ENCODE data around the gene NID2. TPM values are rescaled to one million over a fixed set of nuclear protein-coding genes. Genes with fewer than 3 reads are reported as not detected.

NID2 gene
- total and polyA plus RNA-seq, 10 of the 15 experiments (the other 5 are each of a cell fraction or from before 2014, with no cell fraction given): 0.04 to 0.49 (median 0.23) TPM; not detected in 3

DNA sequence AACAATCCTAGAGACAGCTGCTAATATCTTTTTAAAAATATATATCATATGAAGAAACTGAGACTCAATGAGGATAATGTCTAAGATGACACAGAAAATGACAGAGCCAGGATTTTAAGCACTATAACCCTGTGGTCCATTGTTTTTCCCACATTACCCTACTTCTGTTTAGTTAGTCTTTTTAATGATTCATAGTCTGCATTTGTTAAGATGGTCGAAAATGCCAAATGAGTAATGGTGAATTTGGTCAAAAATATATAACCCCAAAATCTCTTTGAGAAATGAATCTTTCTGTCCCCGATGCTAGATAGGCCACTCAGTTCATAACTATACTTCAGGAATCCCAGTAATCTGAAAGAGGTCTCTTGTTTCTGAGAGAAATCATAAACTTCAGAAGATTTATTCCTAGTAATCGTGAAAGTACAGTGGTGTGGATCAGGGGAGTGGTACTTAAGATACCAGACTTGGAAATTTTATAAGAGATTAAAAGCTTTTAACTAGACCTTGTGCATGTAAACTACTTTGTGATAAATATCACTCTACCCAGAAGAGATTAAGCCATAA lies 68.8 kb downstream of the NID2 start:
- H3K4me2 ChIP-seq (ENCODE audit: control insufficient read depth, insufficient read depth): no peak overlapping the region
- ChIA-PET POLR2A (no interaction called here), RAD21 (ENCODE audit: unreplicated experiment) (interaction anchor here (1.0 kb wide), 1 partner anchor 274 kb away, joined by 3 read pairs; no protein-coding TSS in a partner anchor), CTCF (no interaction called here), SMC1A (ENCODE audit: uncharacterized antibody, unreplicated experiment) (interaction anchor here (1.3 kb wide), 1 partner anchor 10 kb away, joined by 3 read pairs; no protein-coding TSS in a partner anchor)
- no peaks in the 10 kb centered on the region for H3K27me3 ChIP-seq (replicated peaks in 1 of 2; ENCODE audit: control insufficient read depth in 2 of 2, insufficient read depth in 2 of 2, low read length in 1 of 2)
- H3K36me3 ChIP-seq (ENCODE audit: control insufficient read depth in 2 of 2, insufficient read depth in 2 of 2, low read length in 1 of 2): peaks cover 5 to 38% of the 10 kb centered on the region in 2 experiments
- 19% methylated on average over 3 of the region's 3 CpGs for WGBS (ENCODE audit: insufficient coverage, insufficient replicate concordance, low lambda C conversion rate, missing lambda C conversion rate)
- DNase-seq (ENCODE audit: low read depth, low spot score): no peak
- no peak overlapping the region for H3K9ac ChIP-seq (ENCODE audit: control insufficient read depth, insufficient read depth, low read length)
- no peak overlapping the region for H3K4me3 ChIP-seq
- H2AFZ ChIP-seq (ENCODE audit: control insufficient read depth, low read depth, low read length): no peak overlapping the region
- no peak for FAIRE-seq
- H4K20me1 ChIP-seq (ENCODE audit: control insufficient read depth, insufficient read depth): no peaks in the 10 kb centered on the region; the same call in 1 of the 2 replicates
- intact Hi-C loops (cut with micrococcal nuclease; ENCODE audit: unreplicated experiment) (no loop called here), in situ Hi-C loops (cut with MboI) (no loop called here)
- ATAC-seq: no peak
- peaks cover 9% of the 10 kb centered on the region for H3K79me2 ChIP-seq (ENCODE audit: control insufficient read depth, insufficient read depth, low read length)
- H3K4me1 ChIP-seq (ENCODE audit: control insufficient read depth, insufficient read depth, low read length): no peaks in the 10 kb centered on the region; the same call in 1 of the 2 replicates
- no peak overlapping the region for H3K27ac ChIP-seq (ENCODE audit: control insufficient read depth, insufficient read depth)
- TF ChIP-seq POLR2AphosphoS5 (IDR thresholded peaks at IDR 0.05; ENCODE audit: low read length) (no peak), HDGF (IDR thresholded peaks at IDR 0.05) (no peak), SREBF2 (IDR thresholded peaks at IDR 0.05; ENCODE audit: low read length) (no peak), YBX1 (IDR thresholded peaks at IDR 0.05) (no peak), ZNF622 (IDR thresholded peaks at IDR 0.05) (no peak), CBX3 (IDR thresholded peaks at IDR 0.05; ENCODE audit: borderline replicate concordance, low read depth) (no peak), SP1 (IDR thresholded peaks at IDR 0.05; ENCODE audit: low read depth, low read length) (no peak), STAT1 (conservative IDR thresholded peaks at IDR 0.05) (no peak), MTA2 (IDR thresholded peaks at IDR 0.05; ENCODE audit: low read depth) (no peak), NFIC (IDR thresholded peaks at IDR 0.05; ENCODE audit: low read depth, low read length) (no peak), RCOR1 (conservative IDR thresholded peaks at IDR 0.05; ENCODE audit: low read depth, low read length) (no peak), ZNF207 (IDR thresholded peaks at IDR 0.05; ENCODE audit: borderline replicate concordance) (no peak), ZNF687 (IDR thresholded peaks at IDR 0.05) (no peak), MTA3 (IDR thresholded peaks at IDR 0.05; ENCODE audit: borderline replicate concordance, low read length) (no peak)
- TF ChIP-seq, protein P1, sequence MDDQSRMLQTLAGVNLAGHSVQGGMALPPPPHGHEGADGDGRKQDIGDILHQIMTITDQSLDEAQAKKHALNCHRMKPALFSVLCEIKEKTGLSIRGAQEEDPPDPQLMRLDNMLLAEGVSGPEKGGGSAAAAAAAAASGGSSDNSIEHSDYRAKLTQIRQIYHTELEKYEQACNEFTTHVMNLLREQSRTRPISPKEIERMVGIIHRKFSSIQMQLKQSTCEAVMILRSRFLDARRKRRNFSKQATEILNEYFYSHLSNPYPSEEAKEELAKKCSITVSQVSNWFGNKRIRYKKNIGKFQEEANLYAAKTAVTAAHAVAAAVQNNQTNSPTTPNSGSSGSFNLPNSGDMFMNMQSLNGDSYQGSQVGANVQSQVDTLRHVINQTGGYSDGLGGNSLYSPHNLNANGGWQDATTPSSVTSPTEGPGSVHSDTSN (IDR thresholded peaks at IDR 0.05; ENCODE audit: insufficient replicate concordance, low read depth, low read length): no peak
- no TSS peak for BruUV-seq (replicated peaks)
- H3K9me3 ChIP-seq (replicated peaks; ENCODE audit: control insufficient read depth, insufficient read depth, low read length): no peaks in the 10 kb centered on the region

Data from GM12878 (cell line).